Left cardiac atrium (tissue), 4 donors: Measurements from ENCODE around the gene SFTPA1. TPM values are rescaled to one million over a fixed set of nuclear protein-coding genes. Genes with fewer than 3 reads are reported as not detected.
"Not testable (repeated sequence)": the region's sequence is repeated elsewhere in the genome, so short reads cannot be mapped to it uniquely, and the experiment has no call there.

ENCODE experiments used
- ATAC-seq, 2 donors: fragments of 200-7000 bp; cut with Tn5 transposase; one replicate each; pipeline ENCODE4 v1.9.1; 2020; ENCODE audit warnings: mild to moderate bottlenecking in 2 of 2, moderate library complexity in 2 of 2
- DNase-seq: peaks from one replicate; pipeline ENCODE4 v3.0.0-alpha.2; 2020
- intact Hi-C, 2 donors: fragments of 100-400 bp; cut with DNase I; formaldehyde crosslinking; loops; one replicate each; pipeline versions ENCODE4 v1.14.1 to v1.15.1; 2022 to 2023
- total RNA-seq, 2 donors: library from RNA; stranded (reverse); fragmentation: NEBNext Ultra II Directional; extraction: Animal tissue kit (Norgen Biotek cat#: 25700); gene quantifications; one replicate each; pipeline ENCODE4 v1.2.1, GENCODE V29; 2021
- donor health status: DM: no; HTN: yes; CAD: no.
- donor health status: DM: no; HTN: yes; CAD: no; lungs with severe emphysema.
- donor health status: DM: yes; HTN: yes; CAD: no.
- donor health status: Dilated cardiomyopathy.

The SFTPA1 gene
- total RNA-seq, 2 donors from 2014 or later: 0.26 TPM; not detected in 1

GRCh38 chr10:79605308-79605707, 5.4 kb upstream of the SFTPA1 start:
- ATAC-seq (no peak), DNase-seq (no peak)
- intact Hi-C loops: no loop called here

- DNase-seq (peak; percentile 31), ATAC-seq (no peak)
- intact Hi-C loops: no loop called here
These were observed 2.0 kb upstream of the SFTPA1 start for GRCh38 chr10:79608505-79609375.

- intact Hi-C loops, ATAC-seq, DNase-seq: not testable (repeated sequence)
These were observed 646 bp downstream of the SFTPA1 start for GRCh38 chr10:79611193-79611976.

GRCh38 chr10:79615577-79615976, 4.8 kb downstream of the SFTPA1 start:
- intact Hi-C loops: no loop called here
- no peak for ATAC-seq

GRCh38 chr10:79616164-79616563, 5.4 kb downstream of the SFTPA1 start:
- DNase-seq: no peak
- no peak for ATAC-seq
- intact Hi-C loops: no loop called here

More at GRCh38 chr10:79615577-79615976, 4.8 kb downstream of the SFTPA1 start:
- no peak for DNase-seq

- intact Hi-C loops, DNase-seq, ATAC-seq: not testable (repeated sequence)
These were observed 12.9 kb downstream of the SFTPA1 start for GRCh38 chr10:79623663-79624062.

- ATAC-seq (no peak), DNase-seq (no peak)
- intact Hi-C loops: no loop called here
These were observed 16.3 kb downstream of the SFTPA1 start for GRCh38 chr10:79627075-79627474.

GRCh38 chr10:79628083-79628482, 17.3 kb downstream of the SFTPA1 start:
- intact Hi-C loops: no loop called here
- ATAC-seq (no peak), DNase-seq (no peak)

GRCh38 chr10:79628988-79629954, 18.5 kb downstream of the SFTPA1 start:
- ATAC-seq: no peak
- DNase-seq: no peak
- intact Hi-C loops: no loop called here

- ATAC-seq (no peak), DNase-seq (no peak)
- intact Hi-C loops: no loop called here
These were observed 19.2 kb downstream of the SFTPA1 start for GRCh38 chr10:79629955-79630327.

- ATAC-seq, DNase-seq, intact Hi-C loops: not testable (repeated sequence)
These were observed 26.0 kb downstream of the SFTPA1 start for GRCh38 chr10:79636654-79637199.

GRCh38 chr10:79638318-79638717, 27.6 kb downstream of the SFTPA1 start:
- intact Hi-C loops: no loop called here
- ATAC-seq (no peak), DNase-seq (no peak)

GRCh38 chr10:79652695-79653094, 42.0 kb downstream of the SFTPA1 start:
- ATAC-seq, DNase-seq, intact Hi-C loops: not testable (repeated sequence)

- intact Hi-C loops, ATAC-seq, DNase-seq: not testable (repeated sequence)
These were observed 52.5 kb downstream of the SFTPA1 start for GRCh38 chr10:79663287-79663686.

- DNase-seq, ATAC-seq, intact Hi-C loops: not testable (repeated sequence)
These were observed 53.9 kb downstream of the SFTPA1 start for GRCh38 chr10:79664686-79665085.
